Activated naive CD8-positive, alpha-beta T cell treated with anti-CD3 and anti-CD28 coated beads, Interleukin-2, amount 50 U/mL, for 16 hours (primary cell): ENCODE measurements around the gene ABCA13.

Source experiments
- DNase-seq: peaks from one replicate; pipeline ENCODE4 v3.0.0-alpha.2; 2020; ENCODE audit warnings: low read depth, low spot score

The ABCA13 gene

GRCh38 chr7:48365010-48365409 is 193.8 kb downstream of the ABCA13 start:
- no peak for DNase-seq

GRCh38 chr7:48366096-48366495 is 194.8 kb downstream of the ABCA13 start:
- no peak for DNase-seq

- DNase-seq = no peak
These were observed 205.0 kb downstream of the ABCA13 start for GRCh38 chr7:48376263-48376662.

GRCh38 chr7:48380921-48381320 is 209.7 kb downstream of the ABCA13 start:
- no peak for DNase-seq

- no peak for DNase-seq
These were observed 210.3 kb downstream of the ABCA13 start for GRCh38 chr7:48381571-48381970.

- DNase-seq = no peak
These were observed 213.0 kb downstream of the ABCA13 start for GRCh38 chr7:48384180-48384752.

- DNase-seq = no peak
These were observed 216.7 kb downstream of the ABCA13 start for GRCh38 chr7:48387932-48388331.

GRCh38 chr7:48388911-48389310 is 217.7 kb downstream of the ABCA13 start:
- DNase-seq = no peak

GRCh38 chr7:48389977-48390376 is 218.7 kb downstream of the ABCA13 start:
- DNase-seq = no peak

- DNase-seq = no peak
These were observed 219.4 kb downstream of the ABCA13 start for GRCh38 chr7:48390388-48391327.

- DNase-seq = no peak
These were observed 226.9 kb downstream of the ABCA13 start for GRCh38 chr7:48398191-48398590.

GRCh38 chr7:48402721-48403120 is 231.5 kb downstream of the ABCA13 start:
- no peak for DNase-seq

- no peak for DNase-seq
These were observed 237.5 kb downstream of the ABCA13 start for GRCh38 chr7:48408731-48409130.

GRCh38 chr7:48411619-48412018 is 240.4 kb downstream of the ABCA13 start:
- no peak for DNase-seq

GRCh38 chr7:48414011-48414732 is 242.9 kb downstream of the ABCA13 start:
- no peak for DNase-seq

- no peak for DNase-seq
These were observed 245.2 kb downstream of the ABCA13 start for GRCh38 chr7:48416327-48416908.

GRCh38 chr7:48419401-48419800 is 248.1 kb downstream of the ABCA13 start:
- no peak for DNase-seq

GRCh38 chr7:48420206-48420605 is 248.9 kb downstream of the ABCA13 start:
- DNase-seq = no peak

- no peak for DNase-seq
These were observed 250.1 kb downstream of the ABCA13 start for GRCh38 chr7:48421357-48421756.

- no peak for DNase-seq
These were observed 253.5 kb downstream of the ABCA13 start for GRCh38 chr7:48424731-48425130.

- DNase-seq = no peak
These were observed 255.2 kb downstream of the ABCA13 start for GRCh38 chr7:48426331-48426965.
